GM23338 (cell line): ENCODE results near the gene VRK3.

Experiments used
- CREB1 ChIP-seq: fragments of 250-450 bp; sonication (Bioruptor Pico); IDR thresholded peaks from 2 replicates; pipeline ENCODE4 v1.5.0; 2020; ENCODE audit warnings: low read depth, mild to moderate bottlenecking, moderate library complexity
- CTCF ChIP-seq, 2 experiments: fragments of 200-600 bp in 1 of 2; sonication (generic) in 1 of 2; conservative IDR thresholded peaks; 2 replicates each; pipeline versions ENCODE4 v1.5.1 to v1.6.1; 2016 to 2017; ENCODE audit warnings: antibody characterized with exemption in 2 of 2, low read depth in 2 of 2, mild to moderate bottlenecking in 2 of 2, moderate library complexity in 1 of 2
- ETS1 ChIP-seq: IDR thresholded peaks from 2 replicates; pipeline ENCODE4 v1.6.1; 2016; ENCODE audit warnings: antibody characterized with exemption
- EZH2 ChIP-seq: fragments of 200-600 bp; sonication (generic); IDR thresholded peaks from one replicate; pipeline ENCODE4 v1.8.0; 2017; ENCODE audit warnings: antibody characterized with exemption, mild to moderate bottlenecking, low read depth; ENCODE audit not compliant: unreplicated experiment
- EZH2phosphoT487 ChIP-seq: fragments of 200-600 bp; sonication (generic); IDR thresholded peaks from one replicate; pipeline ENCODE4 v1.8.1; 2018; ENCODE audit warnings: antibody characterized with exemption; ENCODE audit not compliant: unreplicated experiment
- JUNB ChIP-seq: IDR thresholded peaks from one replicate; pipeline ENCODE4 v1.6.1; 2016; ENCODE audit warnings: antibody characterized with exemption; ENCODE audit not compliant: unreplicated experiment
- NANOG ChIP-seq: IDR thresholded peaks from 2 replicates; pipeline ENCODE4 v1.6.1; 2016; ENCODE audit warnings: antibody characterized with exemption, borderline replicate concordance
- POLR2AphosphoS5 ChIP-seq: IDR thresholded peaks from 2 replicates; pipeline ENCODE4 v1.6.1; 2016; ENCODE audit warnings: antibody characterized with exemption, low read depth
- REST ChIP-seq: IDR thresholded peaks from one replicate; pipeline ENCODE4 v1.6.1; 2018; ENCODE audit warnings: antibody characterized with exemption; ENCODE audit not compliant: unreplicated experiment
- STAT1 ChIP-seq: IDR thresholded peaks from one replicate; pipeline ENCODE4 v1.6.1; 2016; ENCODE audit warnings: antibody characterized with exemption; ENCODE audit not compliant: unreplicated experiment
- ZNF114 ChIP-seq: fragments of 250-450 bp; sonication (Bioruptor Pico); IDR thresholded peaks from 2 replicates; pipeline ENCODE4 v1.5.0; 2020; ENCODE audit warnings: mild to moderate bottlenecking, moderate library complexity
- ZNF331 ChIP-seq: fragments of 250-450 bp; sonication (Bioruptor Pico); IDR thresholded peaks from 2 replicates; pipeline ENCODE4 v1.5.0; 2020; ENCODE audit warnings: low read depth, mild to moderate bottlenecking, moderate library complexity
- ZNF462 ChIP-seq: fragments of 250-450 bp; sonication (Bioruptor Pico); IDR thresholded peaks from 2 replicates; pipeline ENCODE4 v1.5.0; 2020; ENCODE audit warnings: mild to moderate bottlenecking, moderate library complexity

- TF ChIP-seq CTCF (conservative IDR thresholded peaks at IDR 0.05; ENCODE audit: low read depth in 2 of 2) (no peak), EZH2phosphoT487 (no peak), EZH2 (no peak), ZNF114 (CRISPR knock-in tag) (no peak), POLR2AphosphoS5 (no peak), ETS1 (no peak), REST (no peak), CREB1 (CRISPR knock-in tag) (no peak), JUNB (no peak), NANOG (no peak), ZNF462 (no peak), STAT1 (no peak), ZNF331 (CRISPR knock-in tag) (no peak)
Observed at GRCh38 chr19:49927526-49928264, 97.5 kb downstream of the VRK3 start.
